Measurements from ENCODE around the gene SUGT1.
A peak's percentile ranks its signal among the peaks of the same experiment; 100 is the strongest.

- TF ChIP-seq, protein P1, sequence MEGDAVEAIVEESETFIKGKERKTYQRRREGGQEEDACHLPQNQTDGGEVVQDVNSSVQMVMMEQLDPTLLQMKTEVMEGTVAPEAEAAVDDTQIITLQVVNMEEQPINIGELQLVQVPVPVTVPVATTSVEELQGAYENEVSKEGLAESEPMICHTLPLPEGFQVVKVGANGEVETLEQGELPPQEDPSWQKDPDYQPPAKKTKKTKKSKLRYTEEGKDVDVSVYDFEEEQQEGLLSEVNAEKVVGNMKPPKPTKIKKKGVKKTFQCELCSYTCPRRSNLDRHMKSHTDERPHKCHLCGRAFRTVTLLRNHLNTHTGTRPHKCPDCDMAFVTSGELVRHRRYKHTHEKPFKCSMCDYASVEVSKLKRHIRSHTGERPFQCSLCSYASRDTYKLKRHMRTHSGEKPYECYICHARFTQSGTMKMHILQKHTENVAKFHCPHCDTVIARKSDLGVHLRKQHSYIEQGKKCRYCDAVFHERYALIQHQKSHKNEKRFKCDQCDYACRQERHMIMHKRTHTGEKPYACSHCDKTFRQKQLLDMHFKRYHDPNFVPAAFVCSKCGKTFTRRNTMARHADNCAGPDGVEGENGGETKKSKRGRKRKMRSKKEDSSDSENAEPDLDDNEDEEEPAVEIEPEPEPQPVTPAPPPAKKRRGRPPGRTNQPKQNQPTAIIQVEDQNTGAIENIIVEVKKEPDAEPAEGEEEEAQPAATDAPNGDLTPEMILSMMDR (IDR thresholded peaks at IDR 0.05), result no peak
- peak in 1 of 2 donors; percentile 2 for TF ChIP-seq POLR2A (IDR thresholded peaks at IDR 0.05)
Measured at GRCh38 chr13:52652196-52652979, at the start of gene SUGT1.
